Motor neuron (in vitro differentiated cells): ENCODE data around the gene ALLC. TPM values are rescaled to one million over a fixed set of nuclear protein-coding genes. Genes with fewer than 3 reads are reported as not detected.

Source experiments
- ATAC-seq, 8 experiments: fragments of 200-7000 bp; cut with Tn5 transposase; replicated peaks in 6 of 8; 2 replicates each; pipeline ENCODE4 v1.8.0; 2021; ENCODE audit warnings: mild to moderate bottlenecking in 8 of 8, moderate library complexity in 8 of 8
- H3K27ac ChIP-seq, 2 donors: fragments of 250-450 bp; sonication (Bioruptor Pico); 2 replicates each; pipeline ENCODE4 v1.9.0; 2021; ENCODE audit warnings: antibody characterized with exemption in 2 of 2, mild to moderate bottlenecking in 2 of 2, moderate library complexity in 1 of 2
- H3K4me1 ChIP-seq, 2 donors: fragments of 250-450 bp; sonication (Bioruptor Pico); replicated peaks in 1 of 2; 2 replicates each; pipeline ENCODE4 v1.6.1; 2021; ENCODE audit warnings: antibody characterized with exemption in 2 of 2, mild to moderate bottlenecking in 2 of 2, moderate library complexity in 1 of 2
- H3K4me3 ChIP-seq, 5 donors: fragments of 250-450 bp; sonication (Bioruptor Pico); 2 replicates each; pipeline ENCODE4 v1.9.0; 2021; ENCODE audit warnings: antibody characterized with exemption in 5 of 5, mild to moderate bottlenecking in 5 of 5, moderate library complexity in 4 of 5
- WGBS, 10 experiments: fragments of 450-650 bp; shearing (Covaris generic); methylation state at CpG; one replicate each; pipeline ENCODE4 v1.0.0; 2022; 5-methylcytosine and 5-hydroxymethylcytosine counted together
- in situ Hi-C, 9 experiments: fragments of 400-800 bp; cut with MboI; loops; one replicate each; pipeline ENCODE4 v1.15.0; 2021; ENCODE audit warnings: low sequenced_read_pairs in 9 of 9, low pct_unique_long_range_greater_than_20kb in 2 of 9; ENCODE audit not compliant: unreplicated experiment in 9 of 9
- total RNA-seq, 8 experiments: library from RNA; unstranded; fragments of 300-600 nt; gene quantifications; 2 replicates each; pipeline versions ENCODE4 v1.2.3 to v1.2.4, GENCODE V29; 2022

The ALLC gene
- total RNA-seq, 8 experiments from 2014 or later = 0.13 to 1.1 (median 0.33) TPM; not detected in 4

- Histone ChIP-seq H3K4me1 (no peaks in the 10 kb centered on the region), H3K27ac (no peak overlapping the region), H3K4me3 (no peak overlapping the region)
- peak in 2 of 8 experiments; percentile 16 to 19 for ATAC-seq
- in situ Hi-C loops = no loop called here
- WGBS, 10 experiments = 4 to 100% (median 77%) methylated on average over 1 to 3 of the region's 3 CpGs; no CpG with 5 or more reads in 2 of the 10 experiments
Measured at GRCh38 chr2:3712424-3712823, 54.4 kb downstream of the ALLC start.

GRCh38 chr2:3712831-3713503, 55.0 kb downstream of the ALLC start:
- peak in 3 of 8 experiments; percentile 62 to 96 (median 65) for ATAC-seq
- Histone ChIP-seq H3K27ac (no peak overlapping the region), H3K4me3 (no peak overlapping the region), H3K4me1 (no peaks in the 10 kb centered on the region)
- 0 to 86% (median 72%) methylated on average over 1 to 7 of the region's 10 CpGs; no CpG with 5 or more reads in 1 of the 10 experiments for WGBS, 10 experiments
- in situ Hi-C loops = no loop called here

GRCh38 chr2:3718679-3719078, 60.7 kb downstream of the ALLC start:
- 12 to 87% (median 43%) methylated on average over 3 to 8 of the region's 8 CpGs; no CpG with 5 or more reads in 2 of the 10 experiments for WGBS, 10 experiments
- in situ Hi-C loops = no loop called here
- ATAC-seq = no peak
- Histone ChIP-seq H3K4me1 (no peaks in the 10 kb centered on the region), H3K27ac (no peak overlapping the region), H3K4me3 (no peak overlapping the region)

GRCh38 chr2:3725002-3725401, 67.0 kb downstream of the ALLC start:
- WGBS, 10 experiments = 80 to 90% methylated on average over 1 to 2 of the region's 11 CpGs; no CpG with 5 or more reads in 8 of the 10 experiments
- in situ Hi-C loops = loop anchor here in 1 of 9 experiments (25.0 kb wide), 1 partner anchor 1037 kb away; no protein-coding TSS in a partner anchor
- H3K4me1 ChIP-seq = peaks cover 16 to 22% of the 10 kb centered on the region in 2 donors
- no peak overlapping the region for H3K4me3 ChIP-seq
- no peak for ATAC-seq
- no peak overlapping the region for H3K27ac ChIP-seq

GRCh38 chr2:3725458-3726250, 67.7 kb downstream of the ALLC start:
- Histone ChIP-seq H3K4me1 (peaks cover 16 to 22% of the 10 kb centered on the region in 2 donors), H3K27ac (no peak overlapping the region), H3K4me3 (no peak overlapping the region)
- in situ Hi-C loops = loop anchor here in 1 of 9 experiments (25.0 kb wide), 1 partner anchor 1037 kb away; no protein-coding TSS in a partner anchor
- 12 to 85% (median 79%) methylated on average over 2 to 12 of the region's 23 CpGs; no CpG with 5 or more reads in 1 of the 10 experiments for WGBS, 10 experiments
- ATAC-seq = no peak

- 60 to 100% (median 82%) methylated on average over 1 to 2 of the region's 10 CpGs; no CpG with 5 or more reads in 5 of the 10 experiments for WGBS, 10 experiments
- no peak overlapping the region for H3K27ac ChIP-seq
- H3K4me1 ChIP-seq = peaks cover 16 to 22% of the 10 kb centered on the region in 2 donors
- no peak overlapping the region for H3K4me3 ChIP-seq
- ATAC-seq = no peak
- in situ Hi-C loops = loop anchor here in 1 of 9 experiments (25.0 kb wide), 1 partner anchor 1036 kb away; no protein-coding TSS in a partner anchor
Measured at GRCh38 chr2:3726511-3726910, 68.5 kb downstream of the ALLC start.

- in situ Hi-C loops = loop anchor here in 1 of 9 experiments (25.0 kb wide), 1 partner anchor 1035 kb away; no protein-coding TSS in a partner anchor
- H3K4me3 ChIP-seq = no peak overlapping the region
- peak in 2 of 8 experiments; percentile 6 to 49 for ATAC-seq
Measured at GRCh38 chr2:3727397-3728045, 69.5 kb downstream of the ALLC start.

GRCh38 chr2:3728104-3729054, 70.4 kb downstream of the ALLC start:
- peaks cover 16 to 22% of the 10 kb centered on the region in 2 donors for H3K4me1 ChIP-seq
- peak overlapping the region in 1 of 5 donors; percentile 7 for H3K4me3 ChIP-seq
- WGBS, 10 experiments = 0 to 80% (median 28%) methylated on average over 1 to 17 of the region's 22 CpGs
- peak; percentile 47 to 94 (median 90) for ATAC-seq
- in situ Hi-C loops = loop anchor here in 1 of 9 experiments (25.0 kb wide), 1 partner anchor 1034 kb away; no protein-coding TSS in a partner anchor
- H3K27ac ChIP-seq = peak overlapping the region in 1 of 2 donors; percentile 19

More at GRCh38 chr2:3727397-3728045, 69.5 kb downstream of the ALLC start:
- peaks cover 16 to 22% of the 10 kb centered on the region in 2 donors for H3K4me1 ChIP-seq
- H3K27ac ChIP-seq = no peak overlapping the region
- WGBS, 10 experiments = 8 to 80% (median 58%) methylated on average over 1 to 9 of the region's 12 CpGs; no CpG with 5 or more reads in 1 of the 10 experiments

- 38 to 97% (median 82%) methylated on average over 1 to 7 of the region's 8 CpGs; no CpG with 5 or more reads in 2 of the 10 experiments for WGBS, 10 experiments
- ATAC-seq = no peak
- Histone ChIP-seq H3K27ac (no peak overlapping the region), H3K4me3 (no peak overlapping the region), H3K4me1 (peaks cover 16 to 27% of the 10 kb centered on the region in 2 donors)
- in situ Hi-C loops = loop anchor here in 1 of 9 experiments (25.0 kb wide), 1 partner anchor 1033 kb away; no protein-coding TSS in a partner anchor
Measured at GRCh38 chr2:3729055-3729448, 71.1 kb downstream of the ALLC start.

- Histone ChIP-seq H3K4me3 (no peak overlapping the region), H3K27ac (no peak overlapping the region), H3K4me1 (peaks cover 16 to 27% of the 10 kb centered on the region in 2 donors)
- WGBS, 10 experiments = 0 to 100% (median 59%) methylated on average over 1 to 6 of the region's 9 CpGs; no CpG with 5 or more reads in 2 of the 10 experiments
- ATAC-seq = no peak
- in situ Hi-C loops = loop anchor here in 1 of 9 experiments (25.0 kb wide), 1 partner anchor 1033 kb away; no protein-coding TSS in a partner anchor
Measured at GRCh38 chr2:3729786-3730185, 71.8 kb downstream of the ALLC start.

GRCh38 chr2:3730646-3731045, 72.6 kb downstream of the ALLC start:
- in situ Hi-C loops = loop anchor here in 1 of 9 experiments (25.0 kb wide), 1 partner anchor 1032 kb away; no protein-coding TSS in a partner anchor
- Histone ChIP-seq H3K4me3 (no peak overlapping the region), H3K27ac (no peak overlapping the region), H3K4me1 (peaks cover 16 to 27% of the 10 kb centered on the region in 2 donors)
- WGBS, 10 experiments = 0 to 100% (median 88%) methylated on average over 1 to 6 of the region's 8 CpGs; no CpG with 5 or more reads in 3 of the 10 experiments
- peak in 2 of 8 experiments; percentile 42 to 49 for ATAC-seq
